A549 (cell line): ENCODE measurements around the gene ZFHX3.

Experiments
- CTCF ChIP-seq: fragments of >200 bp; sonication (Bioruptor Twin); formaldehyde crosslinking; IDR thresholded peaks from 3 replicates; pipeline ENCODE4 v1.5.1; 2016
- EP300 ChIP-seq, 2 experiments: fragments of >200 bp; sonication (Bioruptor Twin); formaldehyde crosslinking; IDR thresholded peaks; 2 replicates in 1 of 2; 3 replicates in 1 of 2; pipeline ENCODE4 v1.6.1; 2016 to 2017
- NR3C1 ChIP-seq: fragments of >200 bp; sonication (Bioruptor Twin); formaldehyde crosslinking; IDR thresholded peaks from 3 replicates; pipeline ENCODE4 v1.6.1; 2017
- PHF8 ChIP-seq: fragments of 200-600 bp; sonication (generic); IDR thresholded peaks from 2 replicates; pipeline ENCODE4 v1.6.1; 2016; ENCODE audit warnings: low read depth, mild to moderate bottlenecking, antibody characterized with exemption, moderate library complexity, borderline replicate concordance
- POLR2A ChIP-seq: IDR thresholded peaks from 2 replicates; pipeline ENCODE4 v1.6.1; 2012; ENCODE audit warnings: mild to moderate bottlenecking, low read length
- ZSCAN20 ChIP-seq: fragments of 250-450 bp; sonication (Bioruptor Pico); IDR thresholded peaks from 2 replicates; pipeline ENCODE4 v1.8.0; 2022; ENCODE audit warnings: mild to moderate bottlenecking, moderate library complexity

GRCh38 chr16:72862090-72862489, 185.8 kb downstream of the ZFHX3 start:
- TF ChIP-seq CTCF (no peak), ZSCAN20 (CRISPR knock-in tag) (no peak), POLR2A (no peak), EP300 (IDR thresholded peaks at IDR 0.05) (no peak), PHF8 (no peak), NR3C1 (no peak)
